Epidermal melanocyte (primary cell): ENCODE measurements around the gene FGFR3.

Source experiments
- DNase-seq: peaks from one replicate; pipeline ENCODE4 v3.0.0; 2011; ENCODE audit warnings: low spot score; ENCODE audit not compliant: insufficient read length

The FGFR3 gene

GRCh38 chr4:1787411-1788077, 5.5 kb upstream of the FGFR3 start:
- no peak for DNase-seq

- DNase-seq = no peak
Observed at GRCh38 chr4:1788254-1788973, 4.7 kb upstream of the FGFR3 start.

GRCh38 chr4:1789552-1789951, 3.5 kb upstream of the FGFR3 start:
- no peak for DNase-seq

- no peak for DNase-seq
Observed at GRCh38 chr4:1790005-1790404, 3.1 kb upstream of the FGFR3 start.

GRCh38 chr4:1792158-1792831, 798 bp upstream of the FGFR3 start:
- no peak for DNase-seq

DNA sequence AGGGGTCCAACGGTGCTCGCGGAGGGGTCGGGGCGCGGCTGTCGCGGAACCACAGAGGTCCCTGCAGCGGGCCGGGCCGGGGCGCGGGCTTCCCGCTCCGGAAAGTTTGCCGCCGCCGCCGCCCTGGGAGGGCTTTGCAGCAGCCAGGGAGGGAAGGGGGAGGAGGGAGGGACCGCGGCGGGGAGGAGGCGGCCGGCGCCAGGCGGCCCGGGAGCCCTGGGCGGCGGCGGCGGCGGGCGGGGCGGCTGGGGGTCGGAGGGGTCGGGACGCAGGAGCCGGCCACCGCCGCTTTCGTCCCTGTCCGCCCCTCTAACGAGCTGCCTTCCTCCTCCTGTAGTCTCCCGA, 375 bp downstream of the FGFR3 start:
- no peak for DNase-seq

DNA sequence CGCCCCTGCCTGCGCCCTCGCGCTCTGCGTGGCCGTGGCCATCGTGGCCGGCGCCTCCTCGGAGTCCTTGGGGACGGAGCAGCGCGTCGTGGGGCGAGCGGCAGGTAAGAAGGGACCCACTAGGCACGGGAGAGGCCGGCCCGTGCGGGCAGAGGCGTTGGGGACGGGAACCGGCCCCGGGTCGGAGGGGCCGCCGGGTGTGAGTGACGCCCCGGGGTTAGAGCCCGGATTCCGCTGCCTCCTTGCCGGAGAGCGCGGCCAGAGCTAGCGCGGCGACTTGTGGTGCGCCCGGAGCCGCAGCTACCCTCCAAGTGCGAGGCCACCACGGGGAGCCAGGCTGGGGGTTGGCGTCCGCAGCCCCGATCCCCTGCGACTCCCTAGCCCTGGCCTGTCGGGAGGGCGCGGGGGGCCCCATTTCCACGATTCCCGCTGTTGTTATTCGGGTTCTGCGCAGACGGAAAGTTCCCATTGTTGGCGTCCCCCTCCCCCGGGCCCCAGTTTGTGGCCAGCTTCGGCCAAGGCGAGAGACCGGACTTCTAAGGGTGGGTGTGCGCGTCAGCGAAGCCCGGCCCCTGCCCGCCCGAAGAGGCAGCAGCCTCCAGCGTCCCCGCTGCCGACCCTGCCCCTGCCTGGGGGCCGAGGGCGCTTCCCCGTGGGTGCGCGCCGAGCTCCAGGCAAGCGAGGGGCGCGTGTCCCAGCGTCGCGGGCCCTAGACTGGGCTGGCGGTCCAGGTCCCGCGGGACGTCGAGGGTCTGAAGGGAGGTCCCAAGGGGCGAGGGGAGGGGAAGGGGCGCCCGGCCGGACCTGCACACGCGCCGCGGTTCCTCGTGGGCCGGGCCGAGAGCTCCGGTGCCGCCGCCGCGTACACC, 1.1 kb downstream of the FGFR3 start:
- no peak for DNase-seq

DNA sequence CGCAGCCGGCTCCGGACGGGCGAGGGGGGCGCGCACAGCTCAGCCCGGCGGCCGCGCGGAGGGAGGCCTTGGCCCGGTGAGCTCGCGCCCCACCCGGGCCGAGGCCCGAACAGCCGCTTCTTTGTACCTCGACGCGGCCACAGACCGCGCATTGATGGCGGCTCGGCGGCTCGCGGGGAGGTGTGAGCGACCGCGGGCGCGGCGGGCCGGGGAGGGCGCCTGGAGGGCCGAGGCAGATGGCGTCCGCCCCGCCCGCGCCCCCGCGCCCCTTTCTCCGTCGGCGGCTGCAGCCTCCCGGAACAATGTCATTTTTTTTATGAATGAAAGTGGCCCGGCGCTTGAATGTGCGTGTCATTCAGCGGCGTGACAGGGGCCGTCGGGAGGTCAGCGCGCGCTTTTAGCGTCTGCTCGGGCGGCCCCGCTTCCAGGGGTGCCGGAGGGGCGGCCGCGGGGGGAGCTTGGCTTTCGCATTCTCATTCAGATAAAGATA, 1.8 kb downstream of the FGFR3 start:
- no peak for DNase-seq

GRCh38 chr4:1795299-1796195, 2.5 kb downstream of the FGFR3 start:
- no peak for DNase-seq

DNA sequence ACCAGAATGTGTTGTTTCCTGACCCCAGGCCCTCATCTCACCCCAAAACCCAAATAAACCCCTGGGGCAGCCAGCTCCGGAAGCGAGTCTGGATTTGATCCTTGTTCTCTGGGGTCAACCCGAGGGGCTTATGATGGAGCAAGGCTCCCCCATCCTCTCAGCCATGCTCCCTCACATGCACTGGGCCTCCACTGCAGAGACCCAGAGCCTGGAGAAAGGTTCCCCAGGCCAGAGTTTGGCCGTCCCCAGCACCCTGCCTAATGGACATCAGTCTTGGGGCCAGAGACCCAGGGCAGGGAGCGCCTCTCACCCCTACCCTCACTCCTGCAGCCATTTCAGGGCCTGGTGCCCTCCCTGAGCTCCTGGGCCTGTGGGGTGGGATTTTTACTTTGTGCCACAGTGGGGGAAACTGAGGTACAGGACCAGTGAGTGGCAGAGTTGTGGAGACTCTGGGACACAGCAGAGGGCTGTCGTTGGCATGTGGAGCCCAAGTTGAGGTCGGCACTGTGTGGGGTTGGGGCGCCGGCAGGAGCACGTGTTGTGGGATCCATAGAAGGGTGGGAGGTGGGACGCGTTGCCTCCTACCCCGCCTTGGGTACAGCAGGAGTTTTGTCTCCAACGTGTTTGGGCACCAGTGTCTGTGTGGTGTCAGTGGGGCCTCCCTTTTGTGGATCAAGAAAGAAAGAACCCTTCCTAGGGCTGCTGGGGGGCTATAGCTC, 3.6 kb downstream of the FGFR3 start:
- no peak for DNase-seq

DNA sequence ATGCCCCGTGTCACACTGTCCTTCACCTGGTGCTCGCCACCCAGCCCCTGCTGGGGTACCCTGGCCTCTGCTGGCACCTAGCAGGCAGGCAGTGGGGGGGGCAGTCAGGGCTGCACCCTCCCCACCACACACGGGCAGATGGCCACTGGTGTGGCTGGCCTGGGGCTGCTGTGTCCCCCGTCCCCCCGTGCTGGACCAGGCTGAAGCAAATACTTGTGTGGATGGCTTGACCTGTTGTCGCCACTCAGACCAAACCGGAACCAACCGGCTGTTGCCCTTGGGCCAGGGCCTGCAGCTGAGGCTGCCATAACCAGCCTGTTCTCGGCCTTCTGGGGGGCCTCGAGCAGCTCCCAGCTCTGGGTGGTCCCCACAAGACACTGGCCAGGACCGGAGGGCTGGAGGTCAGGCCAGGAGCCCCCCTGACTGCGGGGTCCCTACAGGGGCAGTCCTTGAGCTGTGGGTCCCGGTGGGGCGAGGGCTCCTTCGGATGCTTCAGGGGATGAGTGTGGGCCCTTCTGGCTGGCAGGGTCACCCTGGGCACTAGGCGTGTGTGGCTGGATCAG, 4.3 kb downstream of the FGFR3 start:
- no peak for DNase-seq

DNA sequence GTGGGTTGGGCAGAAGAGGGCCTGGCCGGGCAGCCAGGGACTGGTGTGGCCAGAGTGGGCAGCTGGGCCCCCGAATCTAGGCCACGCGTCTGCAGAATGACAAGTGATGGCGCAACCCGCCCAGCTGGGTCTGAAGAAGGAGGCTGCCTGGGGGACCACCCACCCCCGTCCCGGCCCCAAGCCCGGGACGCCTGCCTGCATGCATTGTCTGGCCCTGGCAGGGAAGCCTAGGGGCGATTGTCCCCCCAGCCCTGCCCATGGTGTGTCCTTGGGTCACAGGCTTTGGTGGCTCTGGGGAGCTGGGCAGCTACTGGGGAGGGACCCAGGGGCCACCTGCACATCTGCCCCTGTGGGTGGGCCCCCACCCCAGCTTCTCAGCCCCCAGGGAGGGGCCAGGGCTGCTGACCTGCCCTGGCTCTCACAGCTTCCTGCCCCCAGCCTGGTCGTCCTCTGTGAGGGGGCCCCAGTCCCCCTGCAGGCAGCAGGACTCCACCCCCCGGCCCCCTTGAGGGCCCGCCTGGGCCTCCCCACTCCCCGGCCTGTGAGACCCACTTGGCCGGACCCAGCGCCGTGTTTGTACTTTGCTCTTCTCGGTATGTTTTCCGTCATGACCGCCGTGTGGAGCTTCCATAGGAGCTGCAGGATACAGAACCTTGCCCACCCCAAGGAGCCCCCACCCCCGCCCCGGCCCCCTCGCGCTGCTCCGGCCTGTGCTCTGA, 4.9 kb downstream of the FGFR3 start:
- DNase-seq = no peak

- DNase-seq = no peak
Observed at GRCh38 chr4:1798580-1799386, 5.7 kb downstream of the FGFR3 start.

- DNase-seq = no peak
Observed at GRCh38 chr4:1799387-1800375, 6.6 kb downstream of the FGFR3 start.

- no peak for DNase-seq
Observed at GRCh38 chr4:1800805-1801204, 7.7 kb downstream of the FGFR3 start.

- DNase-seq = no peak
Observed at GRCh38 chr4:1801286-1801958, 8.3 kb downstream of the FGFR3 start.
